HCT116 (cell line): ENCODE data around the gene ZNF474. TPM values are rescaled to one million over a fixed set of nuclear protein-coding genes. Genes with fewer than 3 reads are reported as not detected.

Experiments used
- ATAC-seq: fragments of 200-7000 bp; cut with Tn5 transposase; 2 replicates; pipeline ENCODE4 v1.9.1; 2020; ENCODE audit warnings: mild to moderate bottlenecking, moderate library complexity
- BruUV-seq: library from RNA; stranded (reverse); fragments of 400-500 nt; replicated peaks from 2 replicates; lab custom pipeline; 2021; lab: Mats Ljungman, UMichigan
- CTCF ChIA-PET: fragments of 300-600 bp; sonication (Branson Sonifier 250); formaldehyde crosslinking; loops from one replicate; lab custom pipeline; 2021; ENCODE audit warnings: antibody characterized with exemption; lab: Charles Lee
- POLR2A ChIA-PET: fragments of 300-600, 350-600 bp; sonication (Branson Sonifier 250); formaldehyde crosslinking; loops from one replicate; lab custom pipeline; 2021; ENCODE audit warnings: antibody characterized with exemption; lab: Charles Lee
- RAD21 ChIA-PET, 2 experiments: fragments of 300-600 bp; sonication (Branson Sonifier 250); formaldehyde crosslinking; loops; one replicate each; lab custom pipeline; 2023; ENCODE audit warnings: low total read pairs in 2 of 2; ENCODE audit not compliant: uncharacterized antibody in 2 of 2, unreplicated experiment in 2 of 2, low non-redundant PET in 1 of 2; lab: Charles Lee
- DNase-seq: peaks from one replicate; pipeline ENCODE4 v3.0.0-alpha.2; 2010; ENCODE audit warnings: low read depth, low spot score
- H2AFZ ChIP-seq: fragments of 200-600 bp; shearing (Covaris generic), sonication (generic); 2 replicates; pipeline ENCODE4 v1.6.1; 2017; ENCODE audit warnings: low read depth, mixed run types, mixed read lengths, antibody characterized with exemption, low read length; ENCODE audit not compliant: poor library complexity, severe bottlenecking
- H3K27ac ChIP-seq: 2 replicates; pipeline ENCODE4 v1.5.1; 2012; ENCODE audit warnings: low read depth, low read length
- H3K27me3 ChIP-seq: fragments of 200-600 bp; sonication (generic); 2 replicates; pipeline ENCODE4 v1.6.1; 2016; ENCODE audit warnings: mixed run types, low read length, mixed read lengths; ENCODE audit not compliant: insufficient read depth
- H3K36me3 ChIP-seq, 2 experiments: fragments of 200-500 bp in 1 of 2; fragments of 200-600 bp in 1 of 2; sonication (Bioruptor generic) in 1 of 2; sonication (generic) in 1 of 2; 2 replicates each; pipeline versions ENCODE4 v1.5.1 to v1.6.1; 2014 to 2016; ENCODE audit warnings: low read length in 2 of 2, inconsistent platforms in 1 of 2, mixed read lengths in 1 of 2, mixed run types in 1 of 2; ENCODE audit not compliant: insufficient read depth in 2 of 2, control insufficient read depth in 1 of 2
- H3K4me1 ChIP-seq, 2 experiments: fragments of 200-600 bp in 1 of 2; sonication (generic) in 1 of 2; 2 replicates each; pipeline versions ENCODE4 v1.5.1 to v1.6.1; 2012 to 2017; ENCODE audit warnings: low read length in 2 of 2, inconsistent platforms in 1 of 2, mild to moderate bottlenecking in 1 of 2, mixed read lengths in 1 of 2, mixed run types in 1 of 2, moderate library complexity in 1 of 2; ENCODE audit not compliant: insufficient read depth in 2 of 2, control insufficient read depth in 1 of 2
- H3K4me2 ChIP-seq: fragments of 200-600 bp; sonication (generic); 2 replicates; pipeline ENCODE4 v1.6.1; 2017; ENCODE audit warnings: mixed run types, low read length, mixed read lengths
- H3K4me3 ChIP-seq, 2 experiments: fragments of 200-600 bp in 1 of 2; sonication (generic) in 1 of 2; replicated peaks in 1 of 2; 2 replicates each; pipeline ENCODE4 v1.5.1; 2011 to 2016; ENCODE audit warnings: low read length in 2 of 2, control low read depth in 1 of 2, low read depth in 1 of 2, mild to moderate bottlenecking in 1 of 2, mixed read lengths in 1 of 2, mixed run types in 1 of 2
- H3K79me2 ChIP-seq: fragments of 200-600 bp; sonication (generic); 2 replicates; pipeline ENCODE4 v1.6.1; 2017; ENCODE audit warnings: mild to moderate bottlenecking, mixed run types, low read length, moderate library complexity, mixed read lengths; ENCODE audit not compliant: insufficient read depth
- H3K9ac ChIP-seq: fragments of 200-600 bp; sonication (generic); 2 replicates; pipeline ENCODE4 v1.6.1; 2016; ENCODE audit warnings: low read length, mixed read lengths
- H3K9me2 ChIP-seq: fragments of 200-600 bp; sonication (generic), shearing (Covaris generic); 2 replicates; pipeline ENCODE4 v1.6.1; 2017; ENCODE audit warnings: mixed run types, mild to moderate bottlenecking, moderate library complexity; ENCODE audit not compliant: insufficient read depth
- H3K9me3 ChIP-seq, 2 experiments: fragments of 200-500 bp in 1 of 2; fragments of 200-600 bp in 1 of 2; sonication (Bioruptor generic) in 1 of 2; sonication (generic) in 1 of 2; 2 replicates each; pipeline ENCODE4 v1.6.1; 2014 to 2017; ENCODE audit warnings: low read length in 2 of 2, mixed read lengths in 2 of 2, inconsistent platforms in 1 of 2, low read depth in 1 of 2, mild to moderate bottlenecking in 1 of 2, mixed run types in 1 of 2, moderate library complexity in 1 of 2; ENCODE audit not compliant: control insufficient read depth in 1 of 2, insufficient read depth in 1 of 2
- H4K20me1 ChIP-seq: fragments of 200-600 bp; sonication (generic), shearing (Covaris generic); 2 replicates; pipeline ENCODE4 v1.6.1; 2017; ENCODE audit warnings: mixed run types, mild to moderate bottlenecking, moderate library complexity; ENCODE audit not compliant: insufficient read depth
- CTCF ChIP-seq, 3 experiments: fragments of 200-600 bp in 1 of 3; sonication (generic) in 1 of 3; IDR thresholded peaks in 2 of 3; conservative IDR thresholded peaks in 1 of 3; 2 replicates each; pipeline ENCODE4 v1.5.1; 2012 to 2017; ENCODE audit warnings: low read depth in 2 of 3, low read length in 2 of 3, antibody characterized with exemption in 1 of 3, borderline replicate concordance in 1 of 3, control low read depth in 1 of 3, mild to moderate bottlenecking in 1 of 3, mixed read lengths in 1 of 3, mixed run types in 1 of 3, moderate library complexity in 1 of 3; ENCODE audit not compliant: insufficient read depth in 1 of 3
- EGR1 ChIP-seq: IDR thresholded peaks from 2 replicates; pipeline ENCODE4 v1.6.1; 2012; ENCODE audit warnings: low read depth
- EZH2 ChIP-seq: fragments of 200-600 bp; sonication (generic); IDR thresholded peaks from 2 replicates; pipeline ENCODE4 v1.6.1; 2017; ENCODE audit warnings: antibody characterized with exemption, mixed run types
- EZH2phosphoT487 ChIP-seq: fragments of 200-600 bp; IDR thresholded peaks from 2 replicates; pipeline ENCODE4 v1.6.1; 2018; ENCODE audit warnings: antibody characterized with exemption, borderline replicate concordance
- MAX ChIP-seq: IDR thresholded peaks from 2 replicates; pipeline ENCODE4 v1.6.1; 2012
- POLR2A ChIP-seq: IDR thresholded peaks from 2 replicates; pipeline ENCODE4 v1.7.0; 2011; ENCODE audit warnings: borderline replicate concordance; ENCODE audit not compliant: insufficient read depth, insufficient read length; ENCODE audit errors: extremely low read depth
- RAD21 ChIP-seq: IDR thresholded peaks from 2 replicates; pipeline ENCODE4 v1.6.1; 2012; ENCODE audit warnings: low read depth, mild to moderate bottlenecking
- SP1 ChIP-seq: IDR thresholded peaks from 2 replicates; pipeline ENCODE4 v1.6.1; 2012; ENCODE audit warnings: low read depth
- SRF ChIP-seq: IDR thresholded peaks from 2 replicates; pipeline ENCODE4 v1.6.1; 2012; ENCODE audit warnings: low read depth
- TCF7L2 ChIP-seq: IDR thresholded peaks from 2 replicates; pipeline ENCODE4 v1.7.0; 2011; ENCODE audit warnings: borderline replicate concordance, inconsistent platforms; ENCODE audit not compliant: insufficient read depth, insufficient read length; ENCODE audit errors: extremely low read depth
- ZFX ChIP-seq: fragments of 450-650 bp; IDR thresholded peaks from 2 replicates; pipeline ENCODE4 v1.6.1; 2017
- intact Hi-C: fragments of 100-400 bp; cut with micrococcal nuclease; formaldehyde crosslinking; loops from 2 replicates; pipeline ENCODE4 v1.10.0; 2022
- total RNA-seq: library from RNA; stranded (reverse); gene quantifications from one replicate; pipeline ENCODE4 v1.2.1, GENCODE V29; 2021; ENCODE audit not compliant: unreplicated experiment

ZNF474 gene
- total RNA-seq, 1 experiment from 2014 or later, result 0.37 TPM

- peak; percentile 18 for DNase-seq
- peak; percentile 70 for ATAC-seq
- Histone ChIP-seq H2AFZ (no peak overlapping the region), H3K27me3 (no peaks in the 10 kb centered on the region), H3K9me2 (no peaks in the 10 kb centered on the region), H3K36me3 (no peaks in the 10 kb centered on the region), H3K4me1 (no peaks in the 10 kb centered on the region), H4K20me1 (no peaks in the 10 kb centered on the region), H3K9ac (no peak overlapping the region), H3K4me2 (no peak overlapping the region), H3K79me2 (no peaks in the 10 kb centered on the region), H3K4me3 (no peak overlapping the region), H3K9me3 (no peaks in the 10 kb centered on the region), H3K27ac (no peak overlapping the region)
- CTCF ChIA-PET, result interaction anchor here (0.6 to 1.8 kb wide), 20 partner anchors 12 to 1501 kb away, joined by 3 to 23 read pairs (median 3); partner anchors contain the start of gene SRFBP1
- no TSS peak for BruUV-seq
- RAD21 ChIA-PET, result interaction anchor here in 1 of 2 experiments (0.7 kb wide), 2 partner anchors 188 to 196 kb away, joined by 3 to 7 read pairs; no protein-coding TSS in a partner anchor
- POLR2A ChIA-PET, result no interaction called here
- intact Hi-C loops, result loop anchor here (2.0 kb wide), 2 partner anchors 64 to 188 kb away; no protein-coding TSS in a partner anchor
- TF ChIP-seq POLR2A, result no peak
- TF ChIP-seq EZH2phosphoT487, result no peak
- peak; percentile 66 for TF ChIP-seq RAD21
- no peak for TF ChIP-seq ZFX
- peak; percentile 30 to 56 (median 39); a peak in 4 of 6 replicates for TF ChIP-seq CTCF (IDR thresholded peaks at IDR 0.05 in 2 of 3, conservative IDR thresholded peaks at IDR 0.05 in 1 of 3; ENCODE audit: borderline replicate concordance in 1 of 3, insufficient read depth in 1 of 3, low read depth in 2 of 3, low read length in 2 of 3)
- no peak for TF ChIP-seq EGR1
- TF ChIP-seq TCF7L2, result no peak
- no peak for TF ChIP-seq SRF
- no peak for TF ChIP-seq SP1
- TF ChIP-seq EZH2, result no peak
- TF ChIP-seq MAX, result no peak
Observed at GRCh38 chr5:122156724-122157325, 27.5 kb downstream of the ZNF474 start.
